Endothelial cell of umbilical vein (primary cell): ENCODE data around the gene ZNF488. TPM values are rescaled to one million over a fixed set of nuclear protein-coding genes. Genes with fewer than 3 reads are reported as not detected.
A peak's percentile ranks its signal among the peaks of the same experiment; 100 is the strongest.

Experiments used
- BruUV-seq: library from RNA; stranded (reverse); fragments of 400-500 nt; replicated peaks from 2 replicates; lab custom pipeline; 2021; lab: Mats Ljungman, UMichigan
- CTCF ChIA-PET: fragments of 300-600, 350-600 bp; sonication (Branson Sonifier 250); formaldehyde crosslinking; loops from one replicate; lab custom pipeline; 2021; ENCODE audit warnings: antibody characterized with exemption, inconsistent platforms; lab: Charles Lee
- POLR2A ChIA-PET: fragments of 300-600, 350-600 bp; sonication (Branson Sonifier 250); formaldehyde crosslinking; loops from one replicate; lab custom pipeline; 2021; ENCODE audit warnings: antibody characterized with exemption, inconsistent platforms; lab: Charles Lee
- DNase-seq: peaks from one replicate; pipeline ENCODE4 v3.0.0-alpha.2; 2011; ENCODE audit warnings: low read depth, low spot score
- FAIRE-seq: peaks from 2 replicates; lab custom pipeline; 2011; peaks lifted over from hg19 to GRCh38; lab: Jason Lieb, UNC
- H2AFZ ChIP-seq: 2 replicates; pipeline ENCODE4 v1.6.0; 2012; ENCODE audit warnings: low read depth, low read length, control low read depth, inconsistent platforms
- H3K27ac ChIP-seq: 2 replicates; pipeline ENCODE4 v1.5.1; 2011; ENCODE audit warnings: low read depth, mild to moderate bottlenecking, control low read depth, low read length, moderate library complexity; ENCODE audit not compliant: insufficient read depth
- H3K27me3 ChIP-seq, 2 experiments: 2 replicates each; pipeline versions ENCODE4 v1.6.0 to v1.6.1; 2011; ENCODE audit warnings: low read length in 2 of 2, mixed read lengths in 1 of 2; ENCODE audit not compliant: control insufficient read depth in 2 of 2, insufficient read depth in 2 of 2
- H3K36me3 ChIP-seq, 2 experiments: 2 replicates in 1 of 2; 3 replicates in 1 of 2; pipeline ENCODE4 v1.5.1; 2011; ENCODE audit warnings: low read length in 2 of 2, mild to moderate bottlenecking in 1 of 2, moderate library complexity in 1 of 2; ENCODE audit not compliant: control insufficient read depth in 2 of 2, insufficient read depth in 2 of 2; ENCODE audit errors: extremely low read depth in 1 of 2
- H3K4me1 ChIP-seq: 3 replicates; pipeline ENCODE4 v1.5.1; 2011; ENCODE audit warnings: mild to moderate bottlenecking, low read length; ENCODE audit not compliant: control insufficient read depth, insufficient read depth; ENCODE audit errors: extremely low read depth
- H3K4me2 ChIP-seq: 2 replicates; pipeline ENCODE4 v1.6.1; 2011; ENCODE audit warnings: low read length, control low read depth, mixed read lengths; ENCODE audit not compliant: insufficient read depth
- H3K4me3 ChIP-seq, 3 experiments: fragments of 200-600 bp in 1 of 3; sonication (generic), shearing (Covaris generic) in 1 of 3; replicated peaks in 1 of 3; 2 replicates each; pipeline ENCODE4 v1.5.1; 2011 to 2016; ENCODE audit warnings: control low read depth in 3 of 3, low read length in 3 of 3, mild to moderate bottlenecking in 2 of 3, inconsistent platforms in 1 of 3, low read depth in 1 of 3, moderate library complexity in 1 of 3; ENCODE audit not compliant: insufficient read depth in 1 of 3
- H3K79me2 ChIP-seq: 2 replicates; pipeline ENCODE4 v1.6.0; 2012; ENCODE audit warnings: low read length, inconsistent platforms; ENCODE audit not compliant: control insufficient read depth, insufficient read depth
- H3K9ac ChIP-seq: replicated peaks from 2 replicates; pipeline ENCODE3; 2011; ENCODE audit warnings: low read length, control low read depth; ENCODE audit not compliant: insufficient read depth; ENCODE audit errors: extremely low read depth
- H3K9me1 ChIP-seq: replicated peaks from 3 replicates; pipeline ENCODE4 v1.6.0; 2011; ENCODE audit warnings: mild to moderate bottlenecking, low read length; ENCODE audit not compliant: control insufficient read depth, insufficient read depth; ENCODE audit errors: extremely low read depth
- H3K9me3 ChIP-seq: replicated peaks from 2 replicates; pipeline ENCODE4 v1.5.1; 2012; ENCODE audit warnings: low read length, inconsistent platforms; ENCODE audit not compliant: control insufficient read depth, insufficient read depth
- H4K20me1 ChIP-seq: replicated peaks from 2 replicates; pipeline ENCODE3; 2011; ENCODE audit warnings: mild to moderate bottlenecking, low read length; ENCODE audit not compliant: control insufficient read depth, insufficient read depth; ENCODE audit errors: extremely low read depth
- EZH2 ChIP-seq: IDR thresholded peaks from 2 replicates; pipeline ENCODE4 v1.6.1; 2012; ENCODE audit warnings: borderline replicate concordance, low read depth, mild to moderate bottlenecking, moderate library complexity, low read length, inconsistent platforms; ENCODE audit not compliant: severe bottlenecking
- FOS ChIP-seq: IDR thresholded peaks from 2 replicates; pipeline ENCODE4 v1.6.1; 2011; ENCODE audit warnings: mild to moderate bottlenecking, low read length, moderate library complexity, borderline replicate concordance; ENCODE audit not compliant: insufficient read depth
- GATA2 ChIP-seq: IDR thresholded peaks from 2 replicates; pipeline ENCODE4 v1.7.0; 2011; ENCODE audit warnings: low read depth, mild to moderate bottlenecking, moderate library complexity, mixed read lengths, low read length; ENCODE audit not compliant: insufficient read length, insufficient read depth
- JUN ChIP-seq: IDR thresholded peaks from 2 replicates; pipeline ENCODE4 v1.6.1; 2011; ENCODE audit warnings: borderline replicate concordance, low read depth; ENCODE audit not compliant: insufficient read length, insufficient read depth
- MYC ChIP-seq: IDR thresholded peaks from one replicate; pipeline ENCODE4 v1.6.1; 2011; ENCODE audit warnings: mild to moderate bottlenecking, low read depth, low read length
- POLR2A ChIP-seq: IDR thresholded peaks from 2 replicates; pipeline ENCODE4 v1.6.1; 2012; ENCODE audit warnings: low read depth, mild to moderate bottlenecking, control low read depth, low read length
- POLR2AphosphoS5 ChIP-seq: IDR thresholded peaks from 2 replicates; pipeline ENCODE4 v1.6.1; 2012; ENCODE audit warnings: low read depth, mild to moderate bottlenecking, control low read depth, low read length, moderate library complexity; ENCODE audit not compliant: insufficient read depth
- dilution Hi-C: fragments of 300-500 bp; cut with MboI; formaldehyde crosslinking; loops from one replicate; pipeline ENCODE4 v1.15.0; 2019; ENCODE audit warnings: low sequenced_read_pairs; ENCODE audit not compliant: extremely low pct_ligation_motif_present
- intact Hi-C: fragments of 100-400 bp; cut with micrococcal nuclease; formaldehyde crosslinking; loops from one replicate; pipeline ENCODE4 v1.10.0; 2022
- polyA plus RNA-seq, 4 experiments: library from polyadenylated mRNA; depleted of rRNA in 3 of 4; stranded (reverse) in 3 of 4; unstranded in 1 of 4; fragments of >200 nt; gene quantifications; 2 replicates each; pipeline versions ENCODE4 v1.2.1 to v1.2.3, GENCODE V29; 2011 to 2012; ENCODE audit warnings: missing spikeins in 1 of 4
- total RNA-seq: library from RNA; stranded (reverse); gene quantifications from 2 replicates; pipeline ENCODE4 v1.2.3, GENCODE V29; 2021
- TF ChIP-seq, protein P1 (sequence below), 2 donors: IDR thresholded peaks; 1 replicate in 1 of 2; 2 replicates in 1 of 2; pipeline ENCODE4 v1.5.1; 2011; ENCODE audit warnings: low read length in 2 of 2, mild to moderate bottlenecking in 2 of 2, moderate library complexity in 2 of 2, control low read depth in 1 of 2, inconsistent platforms in 1 of 2, low read depth in 1 of 2; ENCODE audit not compliant: insufficient read depth in 1 of 2; ENCODE audit errors: extremely low read depth in 1 of 2
- TF ChIP-seq, protein P2 (sequence below): IDR thresholded peaks from 2 replicates; pipeline ENCODE4 v1.6.1; 2011; ENCODE audit not compliant: insufficient read depth, insufficient read length

ZNF488 gene
- total and polyA plus RNA-seq, 2 donors (not counting 3 experiments of a cell fraction or from before 2014, with no cell fraction given) = 0.21 to 0.38 TPM

DNA sequence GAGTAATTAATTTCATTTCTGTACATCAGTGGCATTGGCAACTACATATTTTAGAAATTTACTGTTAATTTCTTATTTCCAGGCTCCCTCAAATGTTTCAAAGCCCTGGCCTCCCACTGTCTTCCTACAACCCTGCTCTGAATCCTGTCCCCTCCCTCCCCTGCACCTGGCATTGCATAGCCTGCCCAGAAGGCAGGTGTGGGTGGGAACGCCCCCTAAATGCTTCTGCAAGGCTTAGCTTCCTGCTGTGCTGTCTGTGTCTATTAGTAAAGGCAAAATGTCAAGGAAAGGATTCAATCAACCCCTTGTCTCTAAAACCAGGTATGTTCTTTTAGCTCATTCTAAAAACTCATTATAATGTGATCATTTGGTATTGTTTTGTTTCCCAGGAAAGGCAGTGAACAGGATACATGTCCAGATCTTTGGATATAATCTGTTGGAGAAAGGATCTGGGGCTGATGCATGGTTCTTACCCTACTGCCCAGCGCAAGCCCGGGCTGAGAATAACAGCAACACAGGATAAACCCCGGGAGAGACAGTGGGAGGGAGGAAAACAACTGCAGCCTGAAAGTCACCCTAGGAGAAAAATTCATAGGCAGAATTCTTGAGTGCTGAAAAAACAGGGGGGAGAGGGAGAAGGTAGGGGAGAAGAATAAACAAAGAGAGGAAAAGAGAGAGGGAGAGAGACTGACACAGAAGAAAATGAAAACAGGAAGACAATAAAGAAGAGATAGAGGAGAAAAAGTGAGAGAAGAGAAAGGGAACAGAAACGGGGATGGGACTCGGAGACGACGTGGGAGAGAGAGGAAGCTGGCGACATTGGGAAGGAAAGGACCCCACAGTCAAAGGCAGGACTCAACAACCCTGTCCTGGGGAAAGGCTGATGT, 589 bp downstream of the ZNF488 start:
- no TSS peak for BruUV-seq
- CTCF ChIA-PET = interaction anchor here (1.0 to 1.6 kb wide), 6 partner anchors 11 to 56 kb away, joined by 3 to 13 read pairs (median 4); no protein-coding TSS in a partner anchor

More for the DNA sequence above, 589 bp downstream of the ZNF488 start:
- Histone ChIP-seq H3K27me3 (peaks cover 13 to 26% of the 10 kb centered on the region in 2 experiments), H2AFZ (peak overlapping the region; percentile 30), H3K4me2 (peak overlapping the region; percentile 6), H3K79me2 (no peaks in the 10 kb centered on the region), H3K9ac (no peak overlapping the region), H3K9me1 (no peaks in the 10 kb centered on the region), H4K20me1 (no peaks in the 10 kb centered on the region), H3K36me3 (no peaks in the 10 kb centered on the region), H3K4me3 (peak overlapping the region in 2 of 3 experiments; percentile 54 to 58), H3K4me1 (peaks cover 3% of the 10 kb centered on the region), H3K9me3 (no peaks in the 10 kb centered on the region), H3K27ac (no peak overlapping the region)
- no peak for TF ChIP-seq GATA2
- TF ChIP-seq POLR2AphosphoS5 = no peak
- TF ChIP-seq EZH2 = no peak
- TF ChIP-seq, protein P1, sequence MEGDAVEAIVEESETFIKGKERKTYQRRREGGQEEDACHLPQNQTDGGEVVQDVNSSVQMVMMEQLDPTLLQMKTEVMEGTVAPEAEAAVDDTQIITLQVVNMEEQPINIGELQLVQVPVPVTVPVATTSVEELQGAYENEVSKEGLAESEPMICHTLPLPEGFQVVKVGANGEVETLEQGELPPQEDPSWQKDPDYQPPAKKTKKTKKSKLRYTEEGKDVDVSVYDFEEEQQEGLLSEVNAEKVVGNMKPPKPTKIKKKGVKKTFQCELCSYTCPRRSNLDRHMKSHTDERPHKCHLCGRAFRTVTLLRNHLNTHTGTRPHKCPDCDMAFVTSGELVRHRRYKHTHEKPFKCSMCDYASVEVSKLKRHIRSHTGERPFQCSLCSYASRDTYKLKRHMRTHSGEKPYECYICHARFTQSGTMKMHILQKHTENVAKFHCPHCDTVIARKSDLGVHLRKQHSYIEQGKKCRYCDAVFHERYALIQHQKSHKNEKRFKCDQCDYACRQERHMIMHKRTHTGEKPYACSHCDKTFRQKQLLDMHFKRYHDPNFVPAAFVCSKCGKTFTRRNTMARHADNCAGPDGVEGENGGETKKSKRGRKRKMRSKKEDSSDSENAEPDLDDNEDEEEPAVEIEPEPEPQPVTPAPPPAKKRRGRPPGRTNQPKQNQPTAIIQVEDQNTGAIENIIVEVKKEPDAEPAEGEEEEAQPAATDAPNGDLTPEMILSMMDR (IDR thresholded peaks at IDR 0.05; ENCODE audit: extremely low read depth in 1 of 2, insufficient read depth in 1 of 2, low read depth in 1 of 2, low read length in 2 of 2) = no peak
- TF ChIP-seq FOS = no peak
- no peak for TF ChIP-seq MYC
- TF ChIP-seq, protein P2, sequence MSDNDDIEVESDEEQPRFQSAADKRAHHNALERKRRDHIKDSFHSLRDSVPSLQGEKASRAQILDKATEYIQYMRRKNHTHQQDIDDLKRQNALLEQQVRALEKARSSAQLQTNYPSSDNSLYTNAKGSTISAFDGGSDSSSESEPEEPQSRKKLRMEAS = no peak
- TF ChIP-seq POLR2A = no peak
- no peak for TF ChIP-seq JUN
- POLR2A ChIA-PET = no interaction called here
- intact Hi-C loops = loop anchor here (1.0 kb wide), 2 partner anchors 20 to 30 kb away; no protein-coding TSS in a partner anchor
- DNase-seq (no peak), FAIRE-seq (no peak)
- dilution Hi-C loops = no loop called here
